NCI-H345 treated with DMSO at 0.1 percent for 48 hours (cell line): Measurements from ENCODE around the gene ZNF521.

Experiments
- DNase-seq: peaks from one replicate; lab custom pipeline; 2025; ENCODE audit not compliant: unreplicated experiment; lab: John Stamatoyannopoulos, UW

The ZNF521 gene

DNA sequence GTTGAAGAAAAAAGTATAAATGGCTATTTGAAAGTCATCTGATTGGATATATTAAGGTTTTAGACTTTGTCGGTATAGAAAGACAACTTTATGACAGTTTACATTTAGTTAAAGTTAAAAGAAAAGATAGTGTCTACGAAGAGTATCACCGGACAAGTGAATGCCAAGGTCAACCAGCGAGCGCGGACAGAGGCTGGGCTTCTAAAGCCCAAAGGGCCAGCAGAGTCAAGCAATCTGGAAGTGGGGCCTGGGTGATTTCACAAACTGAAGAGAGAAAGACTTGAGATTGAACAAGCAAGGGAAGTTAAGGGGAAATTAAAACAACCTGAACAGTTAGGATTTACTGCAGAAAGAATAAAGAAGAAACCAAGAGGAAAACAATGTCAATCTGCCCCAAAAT lies 16.3 kb downstream of the ZNF521 start:
- no peak for DNase-seq

DNA sequence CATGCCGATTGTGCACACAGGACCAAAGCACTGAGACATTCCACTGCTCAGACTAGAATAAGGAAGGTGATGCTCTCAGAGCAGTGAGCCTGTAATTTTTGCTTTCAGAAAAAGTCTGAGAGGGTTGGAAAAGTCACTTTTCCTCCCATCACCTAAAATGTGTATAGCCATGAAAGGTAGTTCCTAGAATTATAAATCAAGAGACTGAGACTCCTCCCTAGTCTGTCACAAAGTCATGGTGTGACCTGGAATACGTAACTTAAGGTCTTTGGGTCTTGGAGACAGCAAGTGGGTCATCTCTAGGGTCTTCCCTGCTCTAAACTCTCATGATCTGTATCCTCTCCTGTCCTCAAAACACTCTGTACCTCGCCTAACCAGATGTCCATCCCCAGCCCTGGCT lies 16.9 kb downstream of the ZNF521 start:
- no peak for DNase-seq

DNA sequence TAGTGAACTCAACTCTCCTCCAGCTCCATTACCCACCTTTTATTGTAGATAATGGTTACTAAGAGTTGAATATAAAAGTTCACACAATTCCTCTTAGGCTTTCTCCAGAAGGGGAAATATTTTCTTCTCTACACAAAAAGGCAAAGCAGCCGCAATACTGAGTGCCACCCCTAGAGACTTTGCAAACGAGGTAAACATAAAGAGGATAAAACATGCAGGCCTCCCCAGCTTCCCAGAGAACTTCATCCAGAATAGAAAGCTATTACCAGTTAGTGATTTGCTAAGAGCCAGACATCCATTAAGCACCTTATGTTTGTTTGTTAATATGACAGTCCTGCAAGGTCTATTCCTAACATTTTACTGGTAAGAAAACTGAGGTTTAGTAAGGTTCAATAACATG lies 17.4 kb downstream of the ZNF521 start:
- DNase-seq = no peak

DNA sequence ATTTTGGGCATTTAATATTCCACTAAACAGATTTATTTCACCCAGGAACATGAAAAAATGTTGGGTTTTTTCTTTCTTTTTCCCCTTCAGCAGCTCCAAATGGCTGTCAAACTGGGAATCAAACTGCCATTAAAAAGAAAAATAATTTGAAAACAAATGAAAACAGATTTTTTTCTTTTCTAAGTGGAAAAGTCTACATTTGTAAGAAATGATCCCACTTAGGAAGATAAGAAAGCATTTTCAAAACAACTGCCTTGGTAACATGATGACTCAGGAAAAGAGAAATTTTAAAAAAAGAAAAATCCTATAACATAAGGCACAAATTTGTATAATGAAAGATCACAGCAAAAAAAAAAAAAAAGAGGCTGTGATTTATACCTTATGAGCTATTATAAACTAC lies 20.0 kb downstream of the ZNF521 start:
- no peak for DNase-seq

DNA sequence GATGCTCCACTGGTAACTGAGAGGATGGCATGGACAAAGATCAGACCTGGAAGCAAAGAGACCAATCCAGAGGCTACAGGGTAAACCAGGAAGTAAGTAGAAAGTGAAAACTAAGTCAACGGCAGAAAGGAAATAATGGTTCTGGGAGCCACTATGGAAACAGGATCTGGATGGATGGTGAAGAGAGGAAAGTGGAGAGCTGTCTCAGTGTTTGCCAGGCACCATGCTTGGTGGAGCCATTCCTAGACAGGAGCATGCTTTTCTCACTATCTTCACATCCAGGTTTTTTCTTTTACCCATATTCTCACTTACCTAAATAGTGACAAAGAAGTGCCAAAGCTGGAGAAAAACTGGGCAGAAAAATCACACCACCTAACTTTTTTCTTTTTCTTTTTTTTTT lies 22.2 kb downstream of the ZNF521 start:
- DNase-seq = no peak

DNA sequence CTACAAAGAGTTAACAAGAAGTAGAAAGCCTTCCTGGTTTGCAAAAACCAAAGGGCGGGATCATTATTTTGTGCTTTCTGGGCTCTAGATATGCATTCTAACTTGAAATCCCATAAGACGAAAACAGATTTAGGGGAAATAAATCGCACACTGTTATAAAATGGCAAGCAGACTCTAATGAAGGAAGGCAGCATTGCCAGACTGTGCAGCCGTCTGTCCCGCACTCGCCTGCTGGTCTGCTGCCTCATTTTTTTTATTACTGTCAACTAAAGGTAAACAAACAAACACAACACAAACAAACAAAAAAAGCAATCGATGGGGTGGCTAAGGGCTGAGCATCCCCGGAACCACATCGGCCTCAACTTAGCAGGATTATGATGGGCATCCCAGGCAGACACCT lies 24.4 kb downstream of the ZNF521 start:
- no peak for DNase-seq

DNA sequence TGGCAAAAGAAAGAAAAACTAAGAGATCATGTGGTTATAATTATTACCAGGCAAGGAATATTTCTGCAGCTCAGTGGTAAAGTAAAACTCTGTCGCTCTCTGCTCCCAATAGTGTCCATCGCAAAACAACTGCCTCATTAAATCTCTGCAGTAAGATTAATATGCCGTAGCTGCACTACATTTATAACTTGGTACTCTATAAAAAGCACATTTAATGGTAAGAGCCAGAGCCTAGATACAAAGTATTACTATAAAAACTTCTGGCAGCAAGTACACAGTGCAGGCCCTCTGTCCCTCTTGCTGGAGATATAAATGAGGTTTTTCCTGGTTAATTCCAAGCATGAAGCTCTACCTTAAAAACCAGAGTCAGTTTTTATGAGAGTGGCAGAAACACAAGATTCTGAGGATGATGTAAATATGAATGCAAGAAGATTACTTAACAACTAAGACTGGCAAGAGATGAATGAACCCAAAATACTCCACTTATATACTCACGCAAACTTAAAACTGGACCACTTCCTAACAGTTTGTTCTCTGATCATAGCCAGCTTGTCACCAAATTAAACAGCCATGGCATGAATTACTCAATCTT lies 25.5 kb downstream of the ZNF521 start:
- DNase-seq = no peak

DNA sequence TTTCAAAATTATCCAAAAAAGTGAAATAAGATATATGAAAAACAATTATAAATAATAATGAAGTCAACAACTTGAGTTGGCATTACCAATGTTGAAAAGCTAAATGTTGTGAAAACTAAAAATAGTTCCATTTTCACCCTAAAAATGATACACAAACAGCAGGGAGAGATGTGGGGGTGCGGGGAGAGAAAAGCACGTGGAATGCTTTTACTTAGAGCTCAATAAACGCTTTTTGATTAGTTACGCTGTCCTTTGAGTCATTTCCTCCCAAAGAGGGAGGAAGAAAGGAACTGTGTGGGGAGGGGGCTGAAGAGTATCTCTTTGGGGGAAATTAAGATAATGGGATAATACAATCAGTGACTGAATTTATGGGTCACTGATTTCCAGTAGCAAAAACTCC lies 29.2 kb downstream of the ZNF521 start:
- DNase-seq = no peak

DNA sequence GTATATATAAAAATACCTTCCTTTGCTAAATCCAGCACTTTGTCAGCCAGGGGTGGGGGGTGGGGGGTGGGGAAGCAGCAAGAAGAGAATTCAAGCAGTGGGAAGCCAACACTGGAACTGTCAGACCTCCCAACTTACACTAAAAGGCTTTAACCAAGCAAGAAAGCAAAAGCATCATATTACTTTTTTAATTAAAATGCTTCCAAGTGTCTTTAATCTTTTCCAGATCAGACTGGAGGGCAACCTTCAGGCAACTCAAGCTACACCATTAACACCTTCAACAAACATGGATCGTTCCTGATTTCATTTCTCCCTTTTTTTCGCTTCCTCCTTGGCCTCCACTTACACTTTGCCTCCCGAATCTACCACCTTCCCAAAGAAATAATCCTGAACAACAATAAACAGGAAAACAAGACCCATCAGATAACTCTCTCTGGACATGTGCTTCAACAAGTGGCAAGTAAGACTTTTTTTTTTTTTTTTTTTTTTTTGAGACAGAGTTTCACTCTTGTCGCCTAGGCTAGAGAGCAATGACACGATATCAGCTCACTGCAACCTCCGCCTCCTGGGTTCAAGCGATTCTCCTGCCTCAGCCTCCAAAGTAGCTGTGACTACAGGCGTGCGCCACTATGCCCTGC lies 35.5 kb downstream of the ZNF521 start:
- no peak for DNase-seq

DNA sequence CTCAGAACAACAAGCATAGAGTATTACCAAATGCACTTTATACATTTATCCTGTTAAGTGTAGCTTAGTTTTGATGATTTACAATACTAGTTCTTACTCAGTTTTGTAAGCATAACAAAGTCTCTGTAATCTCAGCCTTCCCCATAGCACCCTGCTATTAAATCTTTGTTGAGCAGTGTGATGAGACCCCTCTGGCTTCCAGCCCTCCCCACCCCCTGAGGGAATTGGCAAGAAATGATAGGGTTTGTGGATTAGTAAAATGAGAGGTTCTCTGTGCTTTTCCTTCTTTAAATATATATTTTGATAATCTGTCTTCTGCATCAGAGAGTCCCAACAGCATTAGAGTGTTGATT lies 37.2 kb downstream of the ZNF521 start:
- DNase-seq = no peak

DNA sequence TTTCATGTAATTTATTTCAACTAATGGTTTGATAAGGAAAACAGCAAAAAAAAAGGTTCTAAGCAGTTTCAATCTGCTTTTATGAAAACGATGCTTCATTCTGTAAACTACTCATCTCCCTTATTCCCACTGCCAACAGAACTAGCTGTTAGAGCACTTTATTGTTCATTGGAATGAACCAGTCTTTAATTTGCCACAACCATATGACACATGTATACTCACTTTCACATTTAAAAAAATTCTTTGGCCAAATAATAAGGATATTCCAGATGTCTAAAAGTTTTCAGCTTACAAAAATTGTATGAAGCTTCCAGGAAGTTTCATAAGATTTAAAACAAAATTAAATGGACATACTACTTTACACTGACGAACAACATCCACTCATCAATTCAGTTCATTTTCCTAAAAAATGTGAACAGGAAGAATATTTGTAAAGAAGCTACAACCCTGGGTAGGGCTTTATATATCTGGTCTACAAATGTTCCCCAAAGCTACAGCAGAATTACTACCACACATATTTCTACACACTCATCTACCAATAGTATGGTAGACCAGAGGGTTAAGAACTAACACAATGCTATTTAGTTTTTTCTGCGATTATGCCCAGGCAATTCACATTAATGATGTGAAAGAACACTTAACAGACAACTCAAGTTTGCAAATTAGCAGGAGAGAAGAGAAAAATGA lies 37.7 kb downstream of the ZNF521 start:
- no peak for DNase-seq

DNA sequence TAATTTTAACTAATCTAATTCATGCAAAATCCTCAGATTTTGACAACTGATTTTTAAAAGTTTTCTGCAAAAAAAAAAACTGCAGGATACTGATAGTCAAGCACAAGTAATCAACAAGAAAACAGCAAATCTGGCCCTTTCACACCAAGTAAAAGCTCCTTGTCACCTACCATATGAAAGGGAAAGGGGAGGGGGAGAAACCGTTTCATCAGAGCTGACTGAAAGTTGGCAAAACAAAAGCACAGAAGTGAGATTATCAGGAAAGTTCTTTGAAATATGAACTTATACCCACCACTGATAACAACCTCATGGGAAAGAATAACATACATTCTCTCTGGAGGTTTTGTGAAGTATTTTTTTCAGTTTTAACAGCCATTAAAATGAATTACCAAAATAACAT lies 38.7 kb downstream of the ZNF521 start:
- DNase-seq = no peak

DNA sequence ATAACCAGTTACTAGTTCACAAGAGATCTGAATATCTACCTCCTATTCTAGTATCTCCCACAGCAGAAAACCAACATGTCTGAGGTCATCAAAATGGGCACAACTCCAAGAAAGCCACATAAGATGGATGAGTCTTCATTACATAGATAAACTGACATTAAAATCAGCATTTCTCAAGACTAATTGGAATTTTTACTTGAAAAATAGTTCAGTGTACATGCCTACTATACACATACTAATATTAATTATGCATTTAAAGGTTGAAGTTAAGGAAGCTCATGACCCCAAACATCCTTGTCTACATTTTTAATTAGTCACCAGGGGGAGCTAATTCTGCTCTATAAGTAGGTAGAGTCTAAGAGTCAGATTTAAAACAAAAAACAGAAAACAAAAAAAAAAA lies 41.9 kb downstream of the ZNF521 start:
- DNase-seq = no peak

DNA sequence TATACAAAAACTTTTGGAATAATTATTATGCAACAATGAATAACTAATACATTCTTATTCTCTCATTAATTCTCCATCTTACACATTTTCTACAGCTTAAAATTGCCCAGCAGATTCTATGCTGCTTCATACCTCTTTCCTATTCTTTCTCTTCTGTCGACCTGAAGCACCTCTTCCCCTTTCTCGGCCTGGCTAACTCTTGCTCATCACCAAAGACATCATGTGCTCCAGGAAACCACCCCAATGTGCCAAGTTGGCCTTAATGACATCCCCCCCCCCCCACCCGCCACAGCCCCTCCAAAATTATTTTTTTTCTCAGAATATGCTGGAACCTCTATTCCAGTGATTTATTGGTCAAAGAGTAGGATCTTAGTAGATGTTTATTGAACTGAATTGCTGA lies 43.6 kb downstream of the ZNF521 start:
- DNase-seq = no peak

DNA sequence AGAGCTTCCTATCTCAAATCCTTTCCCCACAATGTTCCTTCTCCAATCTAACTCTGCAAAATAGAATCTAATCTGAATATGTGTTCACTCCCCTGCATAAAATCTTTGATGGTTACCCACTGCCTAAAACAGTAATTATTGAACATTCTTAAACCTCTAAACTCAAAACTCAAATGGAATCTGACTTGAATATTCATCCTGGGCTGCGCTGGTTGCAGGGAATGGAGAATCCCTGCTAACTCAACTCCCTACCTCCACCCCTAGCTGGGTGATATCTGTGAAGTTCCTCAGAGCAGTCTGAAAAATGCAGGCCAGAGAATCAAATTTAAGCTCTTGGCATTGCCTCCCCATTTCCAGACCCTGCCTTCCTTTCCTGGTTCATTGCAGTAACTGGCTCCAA lies 44.8 kb downstream of the ZNF521 start:
- no peak for DNase-seq

DNA sequence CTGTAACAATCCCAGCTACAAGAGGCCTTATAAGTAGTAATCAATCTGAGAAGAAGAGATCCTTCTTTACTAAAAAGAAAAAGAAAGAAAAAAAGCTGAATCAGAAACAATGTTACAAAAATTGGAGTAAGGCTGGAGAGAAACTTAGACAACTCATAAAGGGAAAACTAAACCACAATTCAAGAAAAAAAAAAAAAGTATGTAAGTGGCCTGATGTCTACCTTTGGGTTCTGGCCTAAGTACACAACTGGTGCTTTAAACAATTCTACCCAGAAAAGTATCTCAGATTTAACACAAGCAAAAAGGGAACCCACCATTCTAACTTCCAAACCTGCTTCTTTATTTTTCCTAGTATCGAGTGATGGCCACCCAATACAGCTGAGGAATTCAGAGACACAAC lies 45.3 kb downstream of the ZNF521 start:
- DNase-seq = no peak

DNA sequence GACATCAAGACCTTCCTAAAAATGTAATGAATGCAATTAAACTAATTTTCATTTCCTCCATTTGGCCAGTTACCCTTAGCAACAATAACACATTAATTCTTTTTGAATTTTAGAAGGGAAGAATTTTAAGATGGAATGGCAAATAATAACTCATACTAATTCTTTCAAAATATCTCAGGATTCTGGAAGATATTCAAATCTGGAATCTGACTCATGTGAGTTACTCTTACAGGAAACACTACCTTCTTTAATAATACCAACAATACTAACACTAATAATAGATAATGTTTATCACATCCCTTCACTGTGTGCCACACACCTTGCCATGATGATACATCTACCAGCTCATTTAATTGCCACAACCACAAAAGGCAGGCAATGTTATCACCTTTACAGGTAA lies 46.4 kb downstream of the ZNF521 start:
- no peak for DNase-seq

DNA sequence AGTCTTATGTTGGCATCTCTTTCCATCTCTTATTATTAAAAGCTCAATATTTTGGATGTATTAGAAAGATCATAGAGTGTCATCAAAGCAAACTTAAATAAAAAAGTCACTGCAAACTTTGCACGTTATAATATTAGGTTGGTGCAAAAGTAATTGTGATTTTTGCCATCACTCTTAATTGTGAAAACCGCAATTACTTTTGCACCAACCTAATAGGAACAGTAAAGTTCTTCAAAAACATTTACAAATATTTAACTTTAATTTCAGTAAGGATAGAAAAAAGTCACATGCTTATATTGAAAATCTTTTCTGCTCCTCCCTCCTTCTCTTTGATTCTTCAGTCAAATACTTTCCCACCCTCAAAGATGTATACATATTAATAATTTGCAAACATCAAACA lies 51.5 kb downstream of the ZNF521 start:
- no peak for DNase-seq

DNA sequence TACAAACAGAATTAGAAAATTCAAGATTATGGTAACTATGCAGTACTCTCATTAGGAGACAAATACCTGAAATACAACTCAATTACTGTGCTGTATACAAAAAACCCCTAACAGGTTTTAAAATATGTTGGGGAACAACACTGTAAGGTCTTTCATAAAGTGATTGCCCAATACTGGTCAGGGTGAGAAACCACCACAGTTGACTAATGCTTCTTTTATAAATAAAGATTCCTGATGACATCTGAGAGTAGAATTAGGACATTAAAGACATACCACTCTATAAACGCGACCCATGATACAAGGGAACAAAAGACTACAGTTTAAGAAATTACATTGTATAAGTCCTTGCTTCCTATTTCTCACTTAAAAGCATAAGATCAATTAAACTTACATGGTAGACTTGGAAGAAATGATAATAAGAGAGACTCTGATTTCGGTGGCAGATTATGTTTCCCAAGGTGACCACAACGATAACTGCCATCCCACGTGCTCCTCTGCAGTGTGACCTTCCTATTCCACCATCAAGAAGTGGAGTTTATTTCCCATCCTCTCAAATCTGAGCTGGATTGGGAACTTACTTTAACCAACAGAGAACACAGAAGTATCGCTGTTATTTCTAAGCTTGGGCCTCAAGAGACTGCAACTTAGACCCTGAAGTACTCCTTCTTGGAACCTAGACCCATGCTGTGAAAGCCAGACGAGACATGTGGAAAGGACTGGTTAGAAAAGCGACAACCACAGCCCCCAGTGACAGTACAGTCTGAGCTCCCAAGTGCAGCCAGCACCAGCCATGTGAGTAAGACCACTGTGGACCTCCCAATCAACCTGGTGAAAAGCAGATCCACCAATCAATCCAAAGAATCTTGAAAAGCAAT lies 52.3 kb downstream of the ZNF521 start:
- no peak for DNase-seq

DNA sequence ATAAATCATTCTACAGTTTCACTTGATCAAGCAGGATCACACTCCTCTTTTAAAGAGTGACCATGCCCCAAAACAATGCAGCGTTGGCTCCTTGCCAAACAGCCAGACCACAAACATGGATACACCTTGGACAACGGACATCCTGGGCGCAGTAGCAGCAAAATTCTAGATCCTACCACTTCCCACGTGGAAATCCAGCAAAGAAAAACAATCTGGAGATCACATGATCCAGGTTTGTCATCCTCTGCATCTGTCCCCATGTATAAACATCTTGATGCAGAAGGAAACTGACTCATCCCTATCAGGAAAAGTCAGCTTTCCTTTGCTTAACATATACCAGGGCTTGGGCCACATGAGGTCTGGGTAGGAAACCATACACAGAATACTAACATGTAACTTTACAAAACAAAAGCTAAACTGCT lies 53.1 kb downstream of the ZNF521 start:
- no peak for DNase-seq

DNA sequence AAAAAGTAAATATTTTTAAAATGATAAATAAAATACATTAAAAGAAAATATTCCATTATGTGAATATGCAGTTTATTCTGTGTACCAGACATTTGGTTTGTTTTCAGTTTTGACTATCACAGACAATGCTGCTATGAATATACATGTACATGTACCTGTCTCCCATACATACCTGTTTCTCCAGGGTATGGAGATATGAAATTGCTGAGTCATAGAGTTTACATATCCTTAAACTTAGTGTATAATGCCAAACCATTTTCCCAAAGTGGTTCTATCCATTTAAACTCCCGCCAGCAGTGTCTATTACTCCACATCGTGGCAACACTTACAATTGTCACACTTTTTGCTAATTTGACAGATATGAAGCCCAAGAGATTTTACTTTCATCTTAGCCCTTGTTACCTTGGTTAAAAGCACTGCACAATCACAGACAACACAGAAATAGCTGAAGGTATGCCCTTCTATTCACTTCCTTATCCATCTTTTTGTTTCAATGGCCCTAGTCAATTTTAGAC lies 56.3 kb downstream of the ZNF521 start:
- DNase-seq = no peak

DNA sequence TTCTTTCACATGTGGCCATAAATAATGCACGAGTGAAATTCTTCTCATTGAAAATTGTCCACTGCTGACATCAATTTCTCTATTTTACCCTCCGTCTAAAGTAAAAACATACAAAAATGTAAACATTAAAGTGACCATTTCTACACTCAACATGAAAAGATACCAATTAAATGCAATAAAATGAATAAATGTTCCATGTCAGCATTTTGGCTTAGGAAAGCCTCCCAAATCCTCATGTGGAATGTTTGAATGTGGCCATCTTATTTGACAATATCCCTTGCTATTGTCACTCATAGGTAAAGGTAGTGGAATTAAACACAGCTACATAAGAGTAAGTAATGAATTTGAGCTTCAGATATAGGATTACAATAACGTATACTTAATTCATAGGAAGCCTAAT lies 60.8 kb downstream of the ZNF521 start:
- DNase-seq = no peak
